Measurements from ENCODE around the gene CFAP97D2. TPM values are rescaled to one million over a fixed set of nuclear protein-coding genes. Genes with fewer than 3 reads are reported as not detected.

The CFAP97D2 gene
- total and polyA plus RNA-seq, 2 of the 13 experiments (the other 11 are each of a cell fraction or from before 2014, with no cell fraction given): not detected

DNA sequence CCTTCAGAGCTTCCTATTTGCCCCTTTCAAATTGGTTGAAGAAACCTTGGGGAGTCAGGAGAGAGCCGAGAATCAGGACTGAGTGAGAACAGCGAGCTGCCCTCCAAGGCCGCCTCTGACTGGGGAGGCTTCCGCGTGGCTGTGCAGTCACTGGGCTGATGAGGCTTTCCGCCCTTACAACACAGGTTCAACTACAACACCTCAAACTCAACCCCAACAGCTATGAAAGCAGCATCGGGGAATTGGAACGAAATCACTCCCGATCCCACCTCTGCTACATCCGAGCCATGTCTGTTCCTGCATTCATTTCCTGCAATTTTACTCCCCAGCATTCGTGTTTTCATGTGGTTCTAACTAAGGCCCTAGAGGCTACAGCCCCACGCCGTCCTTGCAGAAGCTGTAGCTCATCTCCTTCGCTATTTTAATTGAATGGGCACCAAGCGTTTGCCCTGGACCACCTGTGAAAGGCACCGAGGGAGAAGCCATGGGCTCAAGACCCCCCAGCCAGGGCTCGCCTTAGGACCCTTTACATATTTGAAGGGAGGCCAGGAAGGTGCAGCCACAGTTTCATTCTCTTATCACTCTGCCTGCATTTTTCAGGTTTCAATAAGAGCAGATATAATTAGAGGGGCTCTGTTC lies 34.3 kb upstream of the CFAP97D2 start:
- ChIA-PET POLR2A (no interaction called here), CTCF (ENCODE audit: low intra/inter-chr PET ratio, low total read pairs) (interaction anchor here (1.7 kb wide), 1 partner anchor 82 kb away, joined by 12 read pairs; no protein-coding TSS in a partner anchor)
- peaks cover 8 to 37% of the 10 kb centered on the region in 2 experiments; a peak in 4 of 5 replicates for H3K27me3 ChIP-seq (ENCODE audit: control insufficient read depth in 1 of 2, insufficient read depth in 2 of 2, low read length in 2 of 2)
- no peak for TF ChIP-seq ZNF383 (CRISPR knock-in tag; IDR thresholded peaks at IDR 0.05; ENCODE audit: borderline replicate concordance)
- no peak for TF ChIP-seq ZNF547 (CRISPR knock-in tag; IDR thresholded peaks at IDR 0.05)
- TF ChIP-seq, protein P1, sequence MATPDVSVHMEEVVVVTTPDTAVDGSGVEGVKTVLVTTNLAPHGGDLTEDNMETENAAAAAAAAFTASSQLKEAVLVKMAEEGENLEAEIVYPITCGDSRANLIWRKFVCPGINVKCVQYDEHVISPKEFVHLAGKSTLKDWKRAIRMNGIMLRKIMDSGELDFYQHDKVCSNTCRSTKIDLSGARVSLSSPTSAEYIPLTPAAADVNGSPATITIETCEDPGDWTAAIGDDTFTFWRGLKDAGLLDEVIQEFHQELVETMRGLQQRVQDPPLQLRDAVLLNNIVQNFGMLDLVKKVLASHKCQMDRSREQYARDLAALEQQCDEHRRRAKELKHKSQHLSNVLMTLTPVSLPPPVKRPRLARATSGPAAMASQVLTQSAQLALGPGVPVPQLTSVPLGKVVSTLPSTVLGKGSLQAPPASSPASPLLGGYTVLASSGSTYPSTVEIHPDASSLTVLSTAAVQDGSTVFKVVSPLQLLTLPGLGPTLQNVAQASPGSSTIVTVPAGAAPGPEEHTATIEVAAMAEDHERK (CRISPR knock-in tag; IDR thresholded peaks at IDR 0.05; ENCODE audit: low read depth): no peak
- TF ChIP-seq KLF16 (CRISPR knock-in tag; IDR thresholded peaks at IDR 0.05): no peak
- TF ChIP-seq, protein P2, sequence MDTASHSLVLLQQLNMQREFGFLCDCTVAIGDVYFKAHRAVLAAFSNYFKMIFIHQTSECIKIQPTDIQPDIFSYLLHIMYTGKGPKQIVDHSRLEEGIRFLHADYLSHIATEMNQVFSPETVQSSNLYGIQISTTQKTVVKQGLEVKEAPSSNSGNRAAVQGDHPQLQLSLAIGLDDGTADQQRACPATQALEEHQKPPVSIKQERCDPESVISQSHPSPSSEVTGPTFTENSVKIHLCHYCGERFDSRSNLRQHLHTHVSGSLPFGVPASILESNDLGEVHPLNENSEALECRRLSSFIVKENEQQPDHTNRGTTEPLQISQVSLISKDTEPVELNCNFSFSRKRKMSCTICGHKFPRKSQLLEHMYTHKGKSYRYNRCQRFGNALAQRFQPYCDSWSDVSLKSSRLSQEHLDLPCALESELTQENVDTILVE (CRISPR knock-in tag; IDR thresholded peaks at IDR 0.05): no peak
- TF ChIP-seq, protein P3, sequence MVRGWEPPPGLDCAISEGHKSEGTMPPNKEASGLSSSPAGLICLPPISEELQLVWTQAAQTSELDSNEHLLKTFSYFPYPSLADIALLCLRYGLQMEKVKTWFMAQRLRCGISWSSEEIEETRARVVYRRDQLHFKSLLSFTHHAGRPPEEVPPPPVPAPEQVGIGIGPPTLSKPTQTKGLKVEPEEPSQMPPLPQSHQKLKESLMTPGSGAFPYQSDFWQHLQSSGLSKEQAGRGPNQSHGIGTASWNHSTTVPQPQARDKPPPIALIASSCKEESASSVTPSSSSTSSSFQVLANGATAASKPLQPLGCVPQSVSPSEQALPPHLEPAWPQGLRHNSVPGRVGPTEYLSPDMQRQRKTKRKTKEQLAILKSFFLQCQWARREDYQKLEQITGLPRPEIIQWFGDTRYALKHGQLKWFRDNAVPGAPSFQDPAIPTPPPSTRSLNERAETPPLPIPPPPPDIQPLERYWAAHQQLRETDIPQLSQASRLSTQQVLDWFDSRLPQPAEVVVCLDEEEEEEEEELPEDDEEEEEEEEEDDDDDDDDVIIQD (CRISPR knock-in tag; IDR thresholded peaks at IDR 0.05; ENCODE audit: low read depth): no peak
- TF ChIP-seq ZNF570 (CRISPR knock-in tag; IDR thresholded peaks at IDR 0.05; ENCODE audit: borderline replicate concordance): no peak
- no peak for TF ChIP-seq THYN1 (CRISPR knock-in tag; IDR thresholded peaks at IDR 0.05; ENCODE audit: borderline replicate concordance, low read depth)
- TF ChIP-seq, protein P4, sequence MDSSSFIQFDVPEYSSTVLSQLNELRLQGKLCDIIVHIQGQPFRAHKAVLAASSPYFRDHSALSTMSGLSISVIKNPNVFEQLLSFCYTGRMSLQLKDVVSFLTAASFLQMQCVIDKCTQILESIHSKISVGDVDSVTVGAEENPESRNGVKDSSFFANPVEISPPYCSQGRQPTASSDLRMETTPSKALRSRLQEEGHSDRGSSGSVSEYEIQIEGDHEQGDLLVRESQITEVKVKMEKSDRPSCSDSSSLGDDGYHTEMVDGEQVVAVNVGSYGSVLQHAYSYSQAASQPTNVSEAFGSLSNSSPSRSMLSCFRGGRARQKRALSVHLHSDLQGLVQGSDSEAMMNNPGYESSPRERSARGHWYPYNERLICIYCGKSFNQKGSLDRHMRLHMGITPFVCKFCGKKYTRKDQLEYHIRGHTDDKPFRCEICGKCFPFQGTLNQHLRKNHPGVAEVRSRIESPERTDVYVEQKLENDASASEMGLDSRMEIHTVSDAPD (CRISPR knock-in tag; IDR thresholded peaks at IDR 0.05): no peak
- TF ChIP-seq, protein P5, sequence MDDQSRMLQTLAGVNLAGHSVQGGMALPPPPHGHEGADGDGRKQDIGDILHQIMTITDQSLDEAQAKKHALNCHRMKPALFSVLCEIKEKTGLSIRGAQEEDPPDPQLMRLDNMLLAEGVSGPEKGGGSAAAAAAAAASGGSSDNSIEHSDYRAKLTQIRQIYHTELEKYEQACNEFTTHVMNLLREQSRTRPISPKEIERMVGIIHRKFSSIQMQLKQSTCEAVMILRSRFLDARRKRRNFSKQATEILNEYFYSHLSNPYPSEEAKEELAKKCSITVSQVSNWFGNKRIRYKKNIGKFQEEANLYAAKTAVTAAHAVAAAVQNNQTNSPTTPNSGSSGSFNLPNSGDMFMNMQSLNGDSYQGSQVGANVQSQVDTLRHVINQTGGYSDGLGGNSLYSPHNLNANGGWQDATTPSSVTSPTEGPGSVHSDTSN (CRISPR knock-in tag; IDR thresholded peaks at IDR 0.05; ENCODE audit: borderline replicate concordance): no peak
- TF ChIP-seq ZNF720 (CRISPR knock-in tag; IDR thresholded peaks at IDR 0.05): no peak
- no peak for TF ChIP-seq ZNF501 (CRISPR knock-in tag; IDR thresholded peaks at IDR 0.05)
- TF ChIP-seq ZNF772 (CRISPR knock-in tag; IDR thresholded peaks at IDR 0.05): no peak
- TF ChIP-seq, protein P6, sequence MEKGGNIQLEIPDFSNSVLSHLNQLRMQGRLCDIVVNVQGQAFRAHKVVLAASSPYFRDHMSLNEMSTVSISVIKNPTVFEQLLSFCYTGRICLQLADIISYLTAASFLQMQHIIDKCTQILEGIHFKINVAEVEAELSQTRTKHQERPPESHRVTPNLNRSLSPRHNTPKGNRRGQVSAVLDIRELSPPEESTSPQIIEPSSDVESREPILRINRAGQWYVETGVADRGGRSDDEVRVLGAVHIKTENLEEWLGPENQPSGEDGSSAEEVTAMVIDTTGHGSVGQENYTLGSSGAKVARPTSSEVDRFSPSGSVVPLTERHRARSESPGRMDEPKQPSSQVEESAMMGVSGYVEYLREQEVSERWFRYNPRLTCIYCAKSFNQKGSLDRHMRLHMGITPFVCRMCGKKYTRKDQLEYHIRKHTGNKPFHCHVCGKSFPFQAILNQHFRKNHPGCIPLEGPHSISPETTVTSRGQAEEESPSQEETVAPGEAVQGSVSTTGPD (CRISPR knock-in tag; IDR thresholded peaks at IDR 0.05): no peak
- H2AFZ ChIP-seq (ENCODE audit: low read length): no peak overlapping the region
- no TSS peak for BruUV-seq (replicated peaks)
- intact Hi-C loops (cut with micrococcal nuclease; ENCODE audit: unreplicated experiment): no loop called here
- H3K9me3 ChIP-seq (ENCODE audit: low read length): no peaks in the 10 kb centered on the region
- in situ Hi-C loops (cut with HindIII; ENCODE audit: extremely low pct_ligation_motif_present, low pct_unique_long_range_greater_than_20kb): loop anchor here (5.0 kb wide), 1 partner anchor 83 kb away; no protein-coding TSS in a partner anchor
- no peaks in the 10 kb centered on the region for H3K4me1 ChIP-seq (ENCODE audit: insufficient read depth, low read length)
- H3K9ac ChIP-seq (ENCODE audit: insufficient read depth, low read depth, low read length): no peak overlapping the region
- H3K27ac ChIP-seq (ENCODE audit: extremely low read length, insufficient read depth, low read length): no peak overlapping the region
- H3K4me3 ChIP-seq (replicated peaks in 1 of 3; ENCODE audit: insufficient read depth in 1 of 3, low read depth in 2 of 3, low read length in 3 of 3): no peak overlapping the region
- no peaks in the 10 kb centered on the region for H4K20me1 ChIP-seq (ENCODE audit: insufficient read depth, low read length)
- no peaks in the 10 kb centered on the region for H3K79me2 ChIP-seq (ENCODE audit: insufficient read depth, low read length)
- no peaks in the 10 kb centered on the region for H3K36me3 ChIP-seq (replicated peaks in 1 of 2; ENCODE audit: control insufficient read depth in 1 of 2, insufficient read depth in 2 of 2, low read length in 2 of 2)
- H3K4me2 ChIP-seq (ENCODE audit: low read depth, low read length): no peak overlapping the region
- ATAC-seq (no peak), DNase-seq (ENCODE audit: low spot score) (no peak), FAIRE-seq (no peak)
- WGBS (ENCODE audit: low lambda C conversion rate): 43% methylated on average over 17 of the region's 17 CpGs

Measured in HepG2 (cell line).